MCF 10A (cell line): ENCODE results near the gene PBX3. TPM values are rescaled to one million over a fixed set of nuclear protein-coding genes. Genes with fewer than 3 reads are reported as not detected.

Source experiments
- BruUV-seq: library from RNA; stranded (reverse); fragments of 400-500 nt; replicated peaks from 2 replicates; lab custom pipeline; 2021; lab: Mats Ljungman, UMichigan
- CTCF ChIA-PET: fragments of 300-600 bp; sonication (Branson Sonifier 250); formaldehyde crosslinking; extraction: SDS; loops from one replicate; lab custom pipeline; 2021; ENCODE audit warnings: antibody characterized with exemption, inconsistent platforms; lab: Yijun Ruan, JAX
- POLR2A ChIA-PET: fragments of 300-600, 350-650 bp; sonication (Branson Sonifier 250); formaldehyde crosslinking; extraction: SDS; loops from one replicate; lab custom pipeline; 2020; ENCODE audit warnings: antibody characterized with exemption, inconsistent platforms; lab: Yijun Ruan, JAX
- DNase-seq: peaks from one replicate; pipeline ENCODE4 v3.0.0-alpha.2; 2018; ENCODE audit not compliant: unreplicated experiment
- H3K27ac Mint-ChIP-seq: one replicate; pipeline ENCODE4 v1.8.0; 2022; ENCODE audit warnings: mild to moderate bottlenecking, low read depth, mixed read lengths; ENCODE audit not compliant: unreplicated experiment
- H3K27me3 Mint-ChIP-seq: one replicate; pipeline ENCODE4 v1.8.0; 2022; ENCODE audit warnings: mixed read lengths; ENCODE audit not compliant: insufficient read depth, unreplicated experiment
- H3K36me3 Mint-ChIP-seq: one replicate; pipeline ENCODE4 v1.8.0; 2022; ENCODE audit warnings: mild to moderate bottlenecking, moderate library complexity, mixed read lengths; ENCODE audit not compliant: insufficient read depth, unreplicated experiment
- H3K4me1 Mint-ChIP-seq: one replicate; pipeline ENCODE4 v1.8.0; 2022; ENCODE audit warnings: mixed read lengths; ENCODE audit not compliant: insufficient read depth, unreplicated experiment
- H3K4me3 Mint-ChIP-seq: one replicate; pipeline ENCODE4 v1.8.0; 2022; ENCODE audit warnings: mild to moderate bottlenecking, moderate library complexity, mixed read lengths; ENCODE audit not compliant: unreplicated experiment
- H3K9me3 Mint-ChIP-seq: one replicate; pipeline ENCODE4 v1.8.0; 2022; ENCODE audit warnings: mixed read lengths; ENCODE audit not compliant: unreplicated experiment
- CTCF ChIP-seq: fragments of 200-600 bp; IDR thresholded peaks from one replicate; pipeline ENCODE4 v1.8.0; 2022; ENCODE audit warnings: antibody characterized with exemption, mild to moderate bottlenecking; ENCODE audit not compliant: unreplicated experiment
- intact Hi-C: fragments of 100-400 bp; cut with micrococcal nuclease; formaldehyde crosslinking; loops from 2 replicates; pipeline ENCODE4 v1.14.1; 2022
- total RNA-seq: library from RNA; stranded (reverse); gene quantifications from 2 replicates; pipeline ENCODE4 v1.2.3, GENCODE V29; 2022

PBX3 gene
- total RNA-seq, 1 experiment from 2014 or later, result 17.5 TPM

- no peak for DNase-seq
- no peak overlapping the region for H3K27ac Mint-ChIP-seq
- peaks cover 18% of the 10 kb centered on the region for H3K36me3 Mint-ChIP-seq
- no TSS peak for BruUV-seq
- intact Hi-C loops, result no loop called here
- ChIA-PET CTCF (interaction anchor here (1.7 kb wide), 1 partner anchor 9 kb away, joined by 3 read pairs; no protein-coding TSS in a partner anchor), POLR2A (no interaction called here)
- H3K27me3 Mint-ChIP-seq, result no peaks in the 10 kb centered on the region
- no peak for TF ChIP-seq CTCF
- no peaks in the 10 kb centered on the region for H3K4me1 Mint-ChIP-seq
- no peak overlapping the region for H3K4me3 Mint-ChIP-seq
- no peaks in the 10 kb centered on the region for H3K9me3 Mint-ChIP-seq
Observed at GRCh38 chr9:125959951-125960619, 212.9 kb downstream of the PBX3 start.

DNA sequence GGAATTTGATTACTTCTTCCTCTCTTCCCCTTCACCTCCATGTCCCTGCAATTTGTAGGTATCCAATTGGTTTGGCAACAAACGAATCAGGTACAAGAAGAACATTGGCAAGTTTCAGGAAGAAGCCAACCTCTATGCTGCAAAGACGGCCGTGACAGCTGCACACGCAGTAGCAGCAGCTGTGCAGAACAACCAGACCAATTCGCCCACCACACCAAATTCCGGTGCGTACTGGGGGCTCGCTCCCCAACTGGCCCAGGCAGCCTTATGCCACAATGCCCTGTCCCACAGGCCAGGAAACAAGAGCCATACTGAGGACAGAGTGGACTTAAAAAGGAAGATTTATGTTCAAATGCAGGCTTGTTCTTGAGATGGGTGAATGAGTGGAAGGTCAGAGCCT lies 213.5 kb downstream of the PBX3 start:
- Mint-ChIP-seq H3K4me3 (no peak overlapping the region), H3K4me1 (no peaks in the 10 kb centered on the region), H3K27ac (no peak overlapping the region), H3K36me3 (peaks cover 12% of the 10 kb centered on the region), H3K27me3 (no peaks in the 10 kb centered on the region), H3K9me3 (no peaks in the 10 kb centered on the region)
- intact Hi-C loops, result no loop called here
- ChIA-PET CTCF (interaction anchor here (0.5 kb wide), 1 partner anchor 24 kb away, joined by 3 read pairs; no protein-coding TSS in a partner anchor), POLR2A (interaction anchor here (1.0 kb wide), 1 partner anchor 23 kb away, joined by 3 read pairs; no protein-coding TSS in a partner anchor)
- TF ChIP-seq CTCF, result no peak
- DNase-seq, result no peak
- no TSS peak for BruUV-seq

DNA sequence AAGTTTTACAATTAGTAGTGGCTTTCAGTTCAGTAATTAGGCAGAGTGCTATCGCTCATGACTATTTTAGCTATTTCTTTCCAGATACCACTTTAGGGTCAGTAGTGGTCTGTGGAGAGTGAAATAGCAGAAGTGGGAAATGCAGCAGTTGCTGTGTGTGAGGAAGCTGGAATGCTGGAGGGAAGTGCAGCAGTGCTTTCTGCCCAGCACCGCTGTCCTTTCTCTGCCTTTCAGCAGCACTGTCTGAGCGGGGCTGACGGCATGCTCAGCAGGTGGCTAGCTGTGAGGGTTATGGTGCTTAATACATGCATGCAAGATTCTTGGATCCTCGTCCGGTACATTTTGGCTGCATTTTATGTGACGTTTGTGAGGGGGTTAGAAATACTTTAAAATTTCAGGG lies 213.9 kb downstream of the PBX3 start:
- no peak for TF ChIP-seq CTCF
- Mint-ChIP-seq H3K27me3 (no peaks in the 10 kb centered on the region), H3K4me3 (no peak overlapping the region), H3K4me1 (no peaks in the 10 kb centered on the region), H3K27ac (no peak overlapping the region), H3K9me3 (no peaks in the 10 kb centered on the region), H3K36me3 (peaks cover 12% of the 10 kb centered on the region)
- ChIA-PET POLR2A (interaction anchor here (0.6 to 1.0 kb wide), 2 partner anchors 24 to 557 kb away, joined by 3 to 4 read pairs; no protein-coding TSS in a partner anchor), CTCF (interaction anchor here (0.5 to 0.8 kb wide), 3 partner anchors 19 to 218 kb away, joined by 3 read pairs; no protein-coding TSS in a partner anchor)
- intact Hi-C loops, result no loop called here
- BruUV-seq, result no TSS peak
- no peak for DNase-seq

DNA sequence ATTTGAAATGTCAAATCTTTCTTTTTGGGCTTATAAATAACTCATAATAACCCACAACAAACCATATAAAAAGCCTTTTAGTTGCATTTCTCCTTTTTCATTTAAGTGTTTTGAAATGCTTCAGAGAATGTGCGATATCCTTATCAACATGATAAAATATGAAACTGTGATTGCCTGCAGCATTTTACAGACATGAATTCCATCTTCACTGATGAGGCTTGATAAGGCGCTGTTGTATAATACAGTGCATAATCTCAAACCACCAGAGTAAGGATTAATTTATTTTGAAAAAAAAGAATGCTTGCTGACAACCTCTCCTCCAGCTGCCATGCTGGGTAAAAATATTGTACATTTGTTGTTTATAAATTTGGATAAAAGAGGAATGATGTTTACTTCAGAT lies 216.8 kb downstream of the PBX3 start:
- Mint-ChIP-seq H3K27ac (no peak overlapping the region), H3K36me3 (peaks cover 29% of the 10 kb centered on the region), H3K9me3 (no peaks in the 10 kb centered on the region), H3K4me1 (no peaks in the 10 kb centered on the region), H3K27me3 (no peaks in the 10 kb centered on the region), H3K4me3 (no peak overlapping the region)
- no TSS peak for BruUV-seq
- no peak for TF ChIP-seq CTCF
- intact Hi-C loops, result no loop called here
- no peak for DNase-seq
- ChIA-PET POLR2A (no interaction called here), CTCF (no interaction called here)
